Embryonic facial prominence (tissue), 1 donor: ENCODE measurements around the gene RAPGEF5.

Experiments used
- DNase-seq: peaks from one replicate; pipeline ENCODE4 v3.0.0-alpha.2; 2016; ENCODE audit errors: extremely low spot score

Gene RAPGEF5

GRCh38 chr7:22356701-22357310 lies at the start of gene RAPGEF5:
TSS of gene RAPGEF5 (minus strand) at chr7:22357154. CDS start at chr7:22357060, 94 bp downstream.
- DNase-seq, result no peak

GRCh38 chr7:22406715-22407114 lies 49.8 kb upstream of the RAPGEF5 start:
- DNase-seq, result no peak

GRCh38 chr7:22404421-22405023 lies 47.6 kb upstream of the RAPGEF5 start:
- DNase-seq, result no peak

GRCh38 chr7:22403344-22403743 lies 46.4 kb upstream of the RAPGEF5 start:
- DNase-seq, result no peak

GRCh38 chr7:22402250-22402649 lies 45.3 kb upstream of the RAPGEF5 start:
- no peak for DNase-seq

GRCh38 chr7:22400936-22401553 lies 44.1 kb upstream of the RAPGEF5 start:
- DNase-seq, result no peak

- no peak for DNase-seq
Measured at GRCh38 chr7:22400150-22400814, 43.3 kb upstream of the RAPGEF5 start.

GRCh38 chr7:22399546-22399945 lies 42.6 kb upstream of the RAPGEF5 start:
- DNase-seq, result no peak

- no peak for DNase-seq
Measured at GRCh38 chr7:22399091-22399490, 42.1 kb upstream of the RAPGEF5 start.

GRCh38 chr7:22397981-22398380 lies 41.0 kb upstream of the RAPGEF5 start:
- DNase-seq, result no peak

GRCh38 chr7:22395222-22395621 lies 38.3 kb upstream of the RAPGEF5 start:
- DNase-seq, result no peak

GRCh38 chr7:22394739-22395138 lies 37.8 kb upstream of the RAPGEF5 start:
- DNase-seq, result no peak

- DNase-seq, result no peak
Measured at GRCh38 chr7:22393913-22394729, 37.2 kb upstream of the RAPGEF5 start.

- no peak for DNase-seq
Measured at GRCh38 chr7:22390516-22390915, 33.6 kb upstream of the RAPGEF5 start.

GRCh38 chr7:22389892-22390291 lies 32.9 kb upstream of the RAPGEF5 start:
- no peak for DNase-seq

GRCh38 chr7:22387583-22387982 lies 30.6 kb upstream of the RAPGEF5 start:
- DNase-seq, result no peak

GRCh38 chr7:22386865-22387264 lies 29.9 kb upstream of the RAPGEF5 start:
- DNase-seq, result no peak

GRCh38 chr7:22386206-22386858 lies 29.4 kb upstream of the RAPGEF5 start:
- no peak for DNase-seq

- DNase-seq, result no peak
Measured at GRCh38 chr7:22385326-22385725, 28.4 kb upstream of the RAPGEF5 start.

- no peak for DNase-seq
Measured at GRCh38 chr7:22380333-22380732, 23.4 kb upstream of the RAPGEF5 start.

- DNase-seq, result no peak
Measured at GRCh38 chr7:22378199-22378980, 21.4 kb upstream of the RAPGEF5 start.
